GM19240 (cell line): ENCODE results near the gene UTS2R.
A peak's percentile ranks its signal among the peaks of the same experiment; 100 is the strongest.

Source experiments
- DNase-seq: peaks from one replicate; pipeline ENCODE4 v3.0.0; 2011; ENCODE audit warnings: low spot score; ENCODE audit not compliant: insufficient read length

Gene UTS2R

GRCh38 chr17:82388223-82388921, 16.8 kb downstream of the UTS2R start:
- DNase-seq = no peak

GRCh38 chr17:82388922-82389283, 17.3 kb downstream of the UTS2R start:
- DNase-seq = no peak

GRCh38 chr17:82389379-82389778, 17.8 kb downstream of the UTS2R start:
- no peak for DNase-seq

DNA sequence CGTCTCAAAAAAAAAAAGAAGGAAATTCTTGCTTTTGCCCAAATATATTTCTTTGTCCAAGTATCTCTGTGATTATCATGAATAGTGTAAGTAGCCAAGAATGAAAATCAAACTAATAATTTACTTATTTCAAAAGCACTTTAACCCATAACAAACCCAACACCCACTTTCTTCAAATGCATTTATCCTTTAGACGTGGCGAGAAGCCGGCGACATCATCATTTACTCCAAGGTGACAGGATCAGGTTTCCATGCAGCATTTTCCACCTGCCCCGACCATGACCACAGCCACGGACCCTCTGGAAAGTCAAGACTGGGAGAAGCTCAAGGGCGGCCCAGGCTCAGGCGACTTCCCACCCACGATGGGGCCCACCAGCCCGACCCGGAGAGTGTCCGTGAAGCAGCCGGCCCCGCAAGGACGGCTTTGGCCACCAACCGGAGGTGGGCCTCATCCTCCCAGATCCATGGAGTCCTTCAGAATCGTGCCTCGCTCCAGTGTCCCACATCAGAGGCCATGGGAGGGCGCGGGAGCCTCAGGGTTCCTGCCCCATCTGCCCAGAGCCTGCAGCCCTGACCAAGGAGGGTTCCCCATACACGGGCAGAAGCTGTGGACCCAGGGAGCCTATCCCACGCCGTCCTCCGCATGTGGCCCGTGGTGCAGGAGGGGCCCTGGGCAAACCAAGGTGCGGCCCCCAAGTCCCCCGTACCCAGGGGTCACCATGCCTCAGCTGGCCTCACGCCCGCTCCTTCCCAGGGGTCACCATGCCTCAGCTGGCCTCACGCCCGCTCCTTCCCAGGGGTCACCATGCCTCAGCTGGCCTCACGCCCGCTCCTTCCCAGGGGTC, 18.7 kb downstream of the UTS2R start:
- DNase-seq = no peak

DNA sequence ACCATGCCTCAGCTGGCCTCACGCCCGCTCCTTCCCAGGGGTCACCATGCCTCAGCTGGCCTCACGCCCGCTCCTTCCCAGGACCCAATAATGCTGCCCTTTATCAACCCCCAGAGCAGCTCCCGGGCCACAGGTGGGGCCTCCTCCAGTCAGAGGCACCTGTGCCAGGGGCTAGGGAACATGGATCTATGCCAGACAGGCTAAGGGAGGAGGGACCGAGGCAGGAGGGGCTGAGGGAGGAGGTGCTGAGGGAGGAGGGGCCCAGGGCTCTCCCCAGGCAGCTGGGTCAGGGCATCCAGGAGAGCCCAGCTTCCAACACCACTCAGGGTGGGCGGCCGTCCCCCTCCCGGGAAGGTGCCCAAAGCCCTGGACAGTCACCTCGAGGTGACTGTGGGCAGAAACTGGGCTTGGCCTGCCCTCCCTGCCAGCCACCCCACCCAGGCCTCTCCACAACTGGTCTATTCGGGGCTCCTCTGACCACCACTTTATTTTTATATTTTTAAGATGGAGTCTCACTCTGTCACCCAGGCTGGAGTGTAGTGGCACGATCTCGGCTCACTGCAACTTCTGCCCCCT, 19.4 kb downstream of the UTS2R start:
- no peak for DNase-seq

- DNase-seq = no peak
These were observed 20.0 kb downstream of the UTS2R start for GRCh38 chr17:82391496-82392066.

- DNase-seq = no peak
These were observed 20.8 kb downstream of the UTS2R start for GRCh38 chr17:82392209-82392920.

GRCh38 chr17:82392941-82393340, 21.4 kb downstream of the UTS2R start:
- DNase-seq = no peak

GRCh38 chr17:82394278-82394677, 22.7 kb downstream of the UTS2R start:
- DNase-seq = no peak

GRCh38 chr17:82396601-82397435, 25.3 kb downstream of the UTS2R start:
- no peak for DNase-seq

DNA sequence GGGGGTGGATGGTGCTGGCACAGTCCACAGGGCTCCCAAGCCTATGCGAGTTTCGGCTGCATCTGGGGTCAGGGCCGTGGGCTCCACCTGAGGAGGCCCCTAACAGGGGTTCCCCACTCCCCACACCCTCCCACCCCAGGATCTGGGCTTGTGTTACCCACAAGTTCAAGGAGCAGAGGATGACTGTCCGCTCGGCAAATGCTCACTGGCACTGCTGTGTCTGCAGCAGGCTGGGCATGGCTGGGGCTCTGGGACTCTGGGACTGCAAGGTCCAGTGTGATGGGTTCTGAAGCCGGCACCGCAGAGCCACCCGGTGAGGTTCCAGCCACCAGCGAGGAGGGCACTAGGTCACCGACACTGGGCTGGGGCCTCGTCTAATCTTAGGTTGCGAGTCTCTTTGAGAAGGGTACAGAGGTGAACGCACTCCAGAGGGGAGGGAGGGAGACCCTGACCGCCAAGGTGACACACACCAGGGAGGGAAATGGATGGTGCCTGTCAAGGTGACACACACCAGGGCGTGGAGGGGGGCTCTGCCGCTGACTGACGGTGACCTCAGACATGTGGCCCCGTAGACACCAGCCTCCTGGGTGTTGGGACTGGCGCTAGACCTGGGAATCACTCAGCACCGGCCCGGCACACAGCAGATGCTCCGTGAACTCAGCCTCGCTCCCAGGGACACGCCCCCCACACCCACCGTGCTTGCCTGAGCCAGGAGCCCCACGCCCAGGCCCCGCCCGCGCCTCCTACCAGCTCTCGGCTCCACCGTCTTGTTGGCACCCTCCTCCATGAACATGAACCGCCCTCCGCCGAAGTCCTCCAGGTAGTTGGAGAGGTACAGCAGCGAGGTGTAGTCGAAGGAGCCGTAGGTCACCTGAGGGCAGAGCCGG, 26.1 kb downstream of the UTS2R start:
- no peak for DNase-seq

GRCh38 chr17:82399041-82399441, 27.5 kb downstream of the UTS2R start:
- DNase-seq = no peak

DNA sequence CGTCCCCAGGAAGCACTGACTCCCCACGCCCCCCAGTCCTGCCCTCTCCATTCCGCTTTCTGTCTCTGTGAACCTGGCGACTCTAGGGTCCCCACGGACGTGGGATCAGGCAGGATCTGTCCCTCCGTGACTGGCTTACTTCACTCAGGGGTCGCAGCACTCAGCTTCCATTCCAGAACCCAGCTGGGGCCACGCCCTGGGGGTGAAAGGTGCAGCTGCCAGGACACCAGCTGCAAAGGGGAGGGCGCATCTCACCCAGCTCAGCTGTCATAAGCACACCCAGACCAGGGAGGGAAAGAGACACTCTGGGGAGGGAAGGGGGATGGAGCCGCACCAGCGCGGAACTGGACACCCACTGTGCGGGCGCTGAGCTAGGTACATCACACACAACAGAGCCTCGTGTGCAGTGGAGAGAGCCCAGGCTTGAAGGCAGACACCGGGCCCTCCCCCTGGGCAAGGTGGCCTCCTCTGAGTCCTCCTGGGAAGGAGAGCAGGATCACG, 28.1 kb downstream of the UTS2R start:
- no peak for DNase-seq

- no peak for DNase-seq
These were observed 28.6 kb downstream of the UTS2R start for GRCh38 chr17:82400206-82400605.

DNA sequence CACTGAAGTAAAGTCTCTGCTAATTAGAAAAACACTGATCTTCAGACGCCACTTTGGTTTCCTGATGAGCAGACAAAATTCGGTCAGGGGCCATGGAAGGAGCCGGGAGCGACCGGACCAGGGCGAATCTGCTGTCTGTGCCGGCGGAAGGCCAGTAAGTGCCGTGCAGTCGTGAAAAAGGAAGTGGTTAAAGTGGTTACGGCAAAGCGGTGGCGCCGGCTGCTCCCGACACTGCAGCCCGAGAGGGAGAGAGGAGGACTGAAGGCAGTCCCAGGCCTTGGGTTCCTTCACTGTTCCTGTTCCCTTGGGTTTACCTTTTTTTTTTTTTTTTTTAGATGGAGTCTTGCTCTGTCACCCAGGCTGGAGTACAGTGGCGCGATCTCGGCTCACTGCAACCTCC, 29.3 kb downstream of the UTS2R start:
- DNase-seq = peak; percentile 97

DNA sequence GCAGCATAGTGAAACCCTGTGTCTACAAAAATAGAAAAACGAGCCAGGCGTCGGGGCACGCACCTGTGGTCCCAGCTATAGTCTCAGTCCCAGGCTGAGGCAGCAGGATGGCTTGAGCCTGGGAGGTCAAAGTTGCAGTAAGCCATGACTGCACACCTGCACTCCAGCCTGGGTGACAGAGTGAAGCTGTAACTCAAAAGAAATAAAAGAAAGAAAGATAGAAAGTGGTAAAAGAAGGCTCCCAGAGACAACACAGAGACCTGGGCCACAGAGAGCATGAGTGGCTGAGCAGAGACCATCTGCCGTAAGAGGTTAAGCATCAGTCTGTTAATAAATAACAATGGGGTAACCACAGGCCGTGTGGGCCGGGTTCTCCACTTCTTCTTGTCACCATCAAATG, 31.3 kb downstream of the UTS2R start:
- no peak for DNase-seq

- DNase-seq = no peak
These were observed 32.4 kb downstream of the UTS2R start for GRCh38 chr17:82403662-82404660.

- no peak for DNase-seq
These were observed 33.5 kb downstream of the UTS2R start for GRCh38 chr17:82405051-82405450.
